Astrocyte (in vitro differentiated cells and primary cell): ENCODE results near the gene RHNO1. TPM values are rescaled to one million over a fixed set of nuclear protein-coding genes. Genes with fewer than 3 reads are reported as not detected.

Source experiments
- DNase-seq: peaks from one replicate; pipeline ENCODE4 v3.0.0-alpha.2; 2010; ENCODE audit warnings: low read depth
- FAIRE-seq: peaks from 2 replicates; lab custom pipeline; 2011; peaks lifted over from hg19 to GRCh38; lab: Jason Lieb, UNC
- H2AFZ ChIP-seq: 2 replicates; pipeline ENCODE4 v1.6.0; 2012; ENCODE audit warnings: low read depth, low read length, inconsistent platforms
- H3K27ac ChIP-seq: 2 replicates; pipeline ENCODE4 v1.5.1; 2011; ENCODE audit warnings: low read depth, low read length, inconsistent platforms
- H3K27me3 ChIP-seq: 2 replicates; pipeline ENCODE4 v1.6.0; 2011; ENCODE audit warnings: low read length, inconsistent platforms; ENCODE audit not compliant: insufficient read depth
- H3K36me3 ChIP-seq: 2 replicates; pipeline ENCODE4 v1.5.1; 2011; ENCODE audit warnings: low read length, inconsistent platforms; ENCODE audit not compliant: insufficient read depth
- H3K4me1 ChIP-seq: 2 replicates; pipeline ENCODE4 v1.5.1; 2011; ENCODE audit warnings: low read length, inconsistent platforms; ENCODE audit not compliant: insufficient read depth
- H3K4me2 ChIP-seq: 2 replicates; pipeline ENCODE4 v1.6.0; 2012; ENCODE audit warnings: low read length, inconsistent platforms
- H3K4me3 ChIP-seq: 2 replicates; pipeline ENCODE4 v1.5.1; 2011; ENCODE audit warnings: low read depth, mild to moderate bottlenecking, low read length, inconsistent platforms; ENCODE audit not compliant: insufficient read depth
- H3K79me2 ChIP-seq: 2 replicates; pipeline ENCODE4 v1.6.0; 2012; ENCODE audit warnings: mild to moderate bottlenecking, low read length, inconsistent platforms; ENCODE audit not compliant: insufficient read depth
- H3K9ac ChIP-seq: 2 replicates; pipeline ENCODE4 v1.6.0; 2012; ENCODE audit warnings: mild to moderate bottlenecking, low read length, inconsistent platforms
- H3K9me3 ChIP-seq: 2 replicates; pipeline ENCODE4 v1.5.1; 2012; ENCODE audit warnings: low read depth, mild to moderate bottlenecking, low read length, inconsistent platforms; ENCODE audit not compliant: insufficient read depth
- H4K20me1 ChIP-seq: 2 replicates; pipeline ENCODE4 v1.6.0; 2012; ENCODE audit warnings: low read length, inconsistent platforms; ENCODE audit not compliant: insufficient read depth
- H3K27ac Mint-ChIP-seq: one replicate; pipeline ENCODE4 v1.8.0; 2021; ENCODE audit warnings: mild to moderate bottlenecking, mixed read lengths; ENCODE audit not compliant: unreplicated experiment
- H3K27me3 Mint-ChIP-seq: one replicate; pipeline ENCODE4 v1.8.0; 2021; ENCODE audit warnings: low read depth, mixed read lengths; ENCODE audit not compliant: unreplicated experiment
- H3K36me3 Mint-ChIP-seq: one replicate; pipeline ENCODE4 v1.8.0; 2021; ENCODE audit warnings: low read depth, mixed read lengths; ENCODE audit not compliant: unreplicated experiment
- H3K4me1 Mint-ChIP-seq: one replicate; pipeline ENCODE4 v1.8.0; 2021; ENCODE audit warnings: low read depth, mixed read lengths; ENCODE audit not compliant: unreplicated experiment
- H3K4me3 Mint-ChIP-seq: one replicate; pipeline ENCODE4 v1.8.0; 2021; ENCODE audit warnings: mild to moderate bottlenecking, moderate library complexity, mixed read lengths; ENCODE audit not compliant: unreplicated experiment
- H3K9me3 Mint-ChIP-seq: one replicate; pipeline ENCODE4 v1.8.0; 2021; ENCODE audit warnings: mild to moderate bottlenecking, mixed read lengths; ENCODE audit not compliant: unreplicated experiment
- CTCF ChIP-seq: IDR thresholded peaks from 2 replicates; pipeline ENCODE4 v1.5.1; 2011; ENCODE audit warnings: low read depth, mild to moderate bottlenecking, inconsistent platforms, low read length, moderate library complexity; ENCODE audit not compliant: insufficient read depth
- EZH2 ChIP-seq: IDR thresholded peaks from 2 replicates; pipeline ENCODE4 v1.6.1; 2012; ENCODE audit warnings: mild to moderate bottlenecking, low read length, inconsistent platforms; ENCODE audit not compliant: insufficient read depth
- total RNA-seq: library from RNA; stranded (reverse); gene quantifications from 2 replicates; pipeline ENCODE4 v1.2.1, GENCODE V29; 2021

RHNO1 gene
- total RNA-seq, 1 donor from 2014 or later: 15.0 TPM

GRCh38 chr12:2924019-2924418, 47.0 kb downstream of the RHNO1 start:
- TF ChIP-seq CTCF: no peak
- TF ChIP-seq EZH2: no peak
- Histone ChIP-seq H4K20me1 (peaks cover 12% of the 10 kb centered on the region), H3K9me3 (no peaks in the 10 kb centered on the region), H3K4me1 (peaks cover 10% of the 10 kb centered on the region), H3K36me3 (peaks cover 11% of the 10 kb centered on the region), H2AFZ (no peak overlapping the region), H3K9ac (no peak overlapping the region), H3K27me3 (no peaks in the 10 kb centered on the region), H3K4me3 (no peak overlapping the region), H3K4me2 (no peak overlapping the region), H3K79me2 (no peaks in the 10 kb centered on the region), H3K27ac (no peak overlapping the region)
- FAIRE-seq (no peak), DNase-seq (peak; percentile 46)
- Mint-ChIP-seq H3K27ac (no peak overlapping the region), H3K4me3 (no peak overlapping the region), H3K27me3 (no peaks in the 10 kb centered on the region), H3K36me3 (peaks cover 12% of the 10 kb centered on the region), H3K4me1 (peaks cover 9% of the 10 kb centered on the region), H3K9me3 (no peaks in the 10 kb centered on the region)

GRCh38 chr12:2925322-2925995, 48.4 kb downstream of the RHNO1 start:
- H3K4me3 Mint-ChIP-seq: no peak overlapping the region

More at GRCh38 chr12:2925322-2925995, 48.4 kb downstream of the RHNO1 start:
- Histone ChIP-seq H3K4me2 (peak overlapping the region; percentile 7), H3K4me1 (peaks cover 10% of the 10 kb centered on the region), H3K9ac (no peak overlapping the region), H2AFZ (no peak overlapping the region), H3K9me3 (no peaks in the 10 kb centered on the region), H3K27me3 (no peaks in the 10 kb centered on the region), H3K27ac (no peak overlapping the region), H3K4me3 (no peak overlapping the region), H3K79me2 (no peaks in the 10 kb centered on the region), H3K36me3 (peaks cover 9% of the 10 kb centered on the region), H4K20me1 (peaks cover 8% of the 10 kb centered on the region)
- peaks cover 9% of the 10 kb centered on the region for H3K4me1 Mint-ChIP-seq
- DNase-seq (no peak), FAIRE-seq (no peak)
- H3K27ac Mint-ChIP-seq: peak overlapping the region; percentile 7
- H3K9me3 Mint-ChIP-seq: no peaks in the 10 kb centered on the region
- H3K36me3 Mint-ChIP-seq: peaks cover 12% of the 10 kb centered on the region
- TF ChIP-seq CTCF (no peak), EZH2 (no peak)
- H3K27me3 Mint-ChIP-seq: no peaks in the 10 kb centered on the region
